ENCODE measurements around the gene EXOG.

The EXOG gene

DNA sequence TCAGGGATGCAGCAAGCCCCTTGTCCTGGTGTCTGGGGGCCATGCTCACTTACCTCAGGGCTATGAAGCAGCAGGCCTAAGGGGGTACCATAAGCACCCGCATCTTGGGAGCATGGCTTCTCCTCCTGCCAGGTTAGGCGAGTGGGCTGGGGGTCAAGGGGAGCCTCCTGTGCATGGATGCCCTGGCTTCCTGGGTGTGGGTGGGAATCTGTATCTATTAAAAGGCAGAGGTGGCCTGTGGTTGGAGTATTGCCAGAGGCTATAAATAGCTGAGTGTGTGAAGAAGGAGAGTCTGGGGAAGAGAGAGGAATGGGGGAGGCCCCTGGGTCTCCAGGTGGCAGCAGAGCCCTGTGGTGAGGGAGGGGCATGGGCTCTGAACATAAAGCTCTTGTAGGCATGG lies 22.9 kb upstream of the EXOG start:
- H3K9me3 ChIP-seq (ENCODE audit: control insufficient read depth in 2 of 2, low read length in 2 of 2) = no peaks in the 10 kb centered on the region
- H3K4me1 ChIP-seq (ENCODE audit: control insufficient read depth in 2 of 2, insufficient read depth in 2 of 2, low read length in 2 of 2) = peaks cover 11 to 33% of the 10 kb centered on the region in 2 donors
- no peaks in the 10 kb centered on the region for H3K36me3 ChIP-seq (ENCODE audit: control insufficient read depth in 2 of 2, insufficient read depth in 2 of 2, low read length in 2 of 2)
- no peak overlapping the region for H3K27ac ChIP-seq (ENCODE audit: low read depth in 2 of 2, low read length in 2 of 2)
- H3K4me3 ChIP-seq (ENCODE audit: low read length in 2 of 2) = no peak overlapping the region
- H3K27me3 ChIP-seq (ENCODE audit: control insufficient read depth in 2 of 2, insufficient read depth in 2 of 2, low read length in 2 of 2) = no peaks in the 10 kb centered on the region
- H3K9ac ChIP-seq (ENCODE audit: low read depth in 1 of 2, low read length in 2 of 2) = no peak overlapping the region

DNA sequence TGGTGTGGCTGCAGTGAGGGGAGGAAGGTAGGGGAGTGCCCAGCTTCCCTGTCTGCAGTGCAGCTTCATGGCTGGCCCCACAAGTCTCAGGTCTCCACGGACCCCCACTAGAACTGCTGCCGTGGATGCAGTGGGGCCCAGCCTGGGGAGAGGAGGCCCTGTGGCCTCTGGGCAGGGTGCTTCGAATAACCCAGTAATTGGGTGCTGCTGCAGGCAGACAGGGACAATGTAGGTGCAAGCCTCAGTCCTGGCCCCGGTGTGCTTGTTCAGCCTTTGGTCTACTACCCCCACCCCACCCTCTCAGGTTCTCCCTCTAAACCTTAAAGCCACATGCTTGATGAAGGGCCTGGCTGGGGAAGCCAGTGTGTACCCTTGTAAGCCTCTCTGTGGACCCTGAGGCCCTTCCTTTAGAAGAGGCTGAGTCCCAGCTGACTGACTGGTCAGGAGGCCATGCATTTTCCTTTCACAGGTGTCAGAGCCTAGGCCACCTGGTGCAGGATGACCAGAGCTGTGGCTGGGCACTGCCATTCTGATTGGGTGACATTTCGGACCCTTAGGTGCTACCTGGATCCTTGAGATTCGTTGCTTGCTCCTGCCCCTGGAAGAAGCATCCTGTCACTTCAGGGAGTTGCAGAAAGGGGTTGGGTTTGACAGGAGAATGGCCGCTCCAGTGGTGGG lies 21.1 kb upstream of the EXOG start:
- peaks cover 3 to 19% of the 10 kb centered on the region in 2 donors for H3K4me1 ChIP-seq (ENCODE audit: control insufficient read depth in 2 of 2, insufficient read depth in 2 of 2, low read length in 2 of 2)
- H3K9ac ChIP-seq (ENCODE audit: low read depth in 1 of 2, low read length in 2 of 2) = no peak overlapping the region
- no peaks in the 10 kb centered on the region for H3K27me3 ChIP-seq (ENCODE audit: control insufficient read depth in 2 of 2, insufficient read depth in 2 of 2, low read length in 2 of 2)
- no peak overlapping the region for H3K27ac ChIP-seq (ENCODE audit: low read depth in 2 of 2, low read length in 2 of 2)
- H3K4me3 ChIP-seq (ENCODE audit: low read length in 2 of 2) = no peak overlapping the region
- no peaks in the 10 kb centered on the region for H3K9me3 ChIP-seq (ENCODE audit: control insufficient read depth in 2 of 2, low read length in 2 of 2)
- peaks cover 4 to 8% of the 10 kb centered on the region in 2 donors for H3K36me3 ChIP-seq (ENCODE audit: control insufficient read depth in 2 of 2, insufficient read depth in 2 of 2, low read length in 2 of 2)

DNA sequence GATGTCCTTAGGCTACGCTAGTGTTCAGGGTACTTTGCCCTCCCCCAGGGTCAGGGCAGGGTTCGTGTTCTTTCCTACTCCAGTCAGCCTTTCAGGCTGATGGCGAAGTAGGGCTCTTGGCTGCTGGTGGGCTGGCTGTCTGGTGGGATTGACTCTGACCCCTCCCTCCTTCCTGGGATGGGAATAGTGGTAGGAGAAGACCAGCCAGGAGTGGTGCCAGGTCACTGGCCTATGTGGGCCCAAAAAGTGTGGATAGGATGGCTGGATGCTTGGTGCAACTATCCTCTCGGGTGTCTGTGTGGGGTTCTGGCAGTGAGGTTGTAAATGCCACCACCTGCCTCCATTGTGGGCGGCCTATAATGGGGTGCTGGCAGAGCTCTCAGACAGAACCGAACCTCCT lies 20.4 kb upstream of the EXOG start:
- Histone ChIP-seq H3K27me3 (ENCODE audit: control insufficient read depth in 2 of 2, insufficient read depth in 2 of 2, low read length in 2 of 2) (no peaks in the 10 kb centered on the region), H3K4me1 (ENCODE audit: control insufficient read depth in 2 of 2, insufficient read depth in 2 of 2, low read length in 2 of 2) (peaks cover 3 to 19% of the 10 kb centered on the region in 2 donors), H3K4me3 (ENCODE audit: low read length in 2 of 2) (no peak overlapping the region), H3K27ac (ENCODE audit: low read depth in 2 of 2, low read length in 2 of 2) (no peak overlapping the region), H3K36me3 (ENCODE audit: control insufficient read depth in 2 of 2, insufficient read depth in 2 of 2, low read length in 2 of 2) (peaks cover 10 to 15% of the 10 kb centered on the region in 2 donors), H3K9me3 (ENCODE audit: control insufficient read depth in 2 of 2, low read length in 2 of 2) (no peaks in the 10 kb centered on the region), H3K9ac (ENCODE audit: low read depth in 1 of 2, low read length in 2 of 2) (no peak overlapping the region)

GRCh38 chr3:38476157-38476756 lies 19.9 kb upstream of the EXOG start:
- Histone ChIP-seq H3K27me3 (ENCODE audit: control insufficient read depth in 2 of 2, insufficient read depth in 2 of 2, low read length in 2 of 2) (no peaks in the 10 kb centered on the region), H3K36me3 (ENCODE audit: control insufficient read depth in 2 of 2, insufficient read depth in 2 of 2, low read length in 2 of 2) (peaks cover 14 to 20% of the 10 kb centered on the region in 2 donors), H3K27ac (ENCODE audit: low read depth in 2 of 2, low read length in 2 of 2) (no peak overlapping the region), H3K9me3 (ENCODE audit: control insufficient read depth in 2 of 2, low read length in 2 of 2) (no peaks in the 10 kb centered on the region), H3K4me1 (ENCODE audit: control insufficient read depth in 2 of 2, insufficient read depth in 2 of 2, low read length in 2 of 2) (peaks cover 3 to 15% of the 10 kb centered on the region in 2 donors), H3K4me3 (ENCODE audit: low read length in 2 of 2) (no peak overlapping the region), H3K9ac (ENCODE audit: low read depth in 1 of 2, low read length in 2 of 2) (no peak overlapping the region)

- H3K4me3 ChIP-seq (ENCODE audit: low read length in 2 of 2) = no peak overlapping the region
- H3K27me3 ChIP-seq (ENCODE audit: control insufficient read depth in 2 of 2, insufficient read depth in 2 of 2, low read length in 2 of 2) = no peaks in the 10 kb centered on the region
- peaks cover 22 to 30% of the 10 kb centered on the region in 2 donors for H3K36me3 ChIP-seq (ENCODE audit: control insufficient read depth in 2 of 2, insufficient read depth in 2 of 2, low read length in 2 of 2)
- peaks cover 0 to 6% of the 10 kb centered on the region in 2 donors for H3K4me1 ChIP-seq (ENCODE audit: control insufficient read depth in 2 of 2, insufficient read depth in 2 of 2, low read length in 2 of 2)
- no peaks in the 10 kb centered on the region for H3K9me3 ChIP-seq (ENCODE audit: control insufficient read depth in 2 of 2, low read length in 2 of 2)
- H3K27ac ChIP-seq (ENCODE audit: low read depth in 2 of 2, low read length in 2 of 2) = no peak overlapping the region
- H3K9ac ChIP-seq (ENCODE audit: low read depth in 1 of 2, low read length in 2 of 2) = no peak overlapping the region
Measured at GRCh38 chr3:38477057-38477820, 18.9 kb upstream of the EXOG start.

DNA sequence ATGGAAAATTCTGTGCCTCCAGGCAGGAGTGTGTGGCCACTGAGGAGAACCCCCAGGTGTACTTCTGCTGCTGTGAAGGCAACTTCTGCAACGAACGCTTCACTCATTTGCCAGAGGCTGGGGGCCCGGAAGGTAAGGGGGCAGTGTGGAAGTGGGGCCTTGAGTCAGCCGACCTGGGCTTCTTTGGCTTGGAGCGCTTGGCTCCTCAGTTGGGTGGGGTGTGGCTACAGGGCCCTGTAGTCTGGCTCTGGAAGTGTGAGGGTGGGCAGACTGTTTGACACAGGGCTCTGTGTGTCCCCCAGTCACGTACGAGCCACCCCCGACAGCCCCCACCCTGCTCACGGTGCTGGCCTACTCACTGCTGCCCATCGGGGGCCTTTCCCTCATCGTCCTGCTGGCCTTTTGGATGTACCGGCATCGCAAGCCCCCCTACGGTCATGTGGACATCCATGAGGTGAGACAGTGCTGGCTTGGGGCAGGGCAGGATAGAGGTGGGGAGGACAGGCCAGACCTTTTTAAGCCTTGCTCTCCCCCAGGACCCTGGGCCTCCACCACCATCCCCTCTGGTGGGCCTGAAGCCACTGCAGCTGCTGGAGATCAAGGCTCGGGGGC lies 18.2 kb upstream of the EXOG start:
- Histone ChIP-seq H3K9me3 (ENCODE audit: control insufficient read depth in 2 of 2, low read length in 2 of 2) (no peaks in the 10 kb centered on the region), H3K9ac (ENCODE audit: low read depth in 1 of 2, low read length in 2 of 2) (no peak overlapping the region), H3K4me1 (ENCODE audit: control insufficient read depth in 2 of 2, insufficient read depth in 2 of 2, low read length in 2 of 2) (no peaks in the 10 kb centered on the region), H3K27ac (ENCODE audit: low read depth in 2 of 2, low read length in 2 of 2) (no peak overlapping the region), H3K27me3 (ENCODE audit: control insufficient read depth in 2 of 2, insufficient read depth in 2 of 2, low read length in 2 of 2) (no peaks in the 10 kb centered on the region), H3K4me3 (ENCODE audit: low read length in 2 of 2) (no peak overlapping the region), H3K36me3 (ENCODE audit: control insufficient read depth in 2 of 2, insufficient read depth in 2 of 2, low read length in 2 of 2) (peaks cover 27 to 37% of the 10 kb centered on the region in 2 donors)

DNA sequence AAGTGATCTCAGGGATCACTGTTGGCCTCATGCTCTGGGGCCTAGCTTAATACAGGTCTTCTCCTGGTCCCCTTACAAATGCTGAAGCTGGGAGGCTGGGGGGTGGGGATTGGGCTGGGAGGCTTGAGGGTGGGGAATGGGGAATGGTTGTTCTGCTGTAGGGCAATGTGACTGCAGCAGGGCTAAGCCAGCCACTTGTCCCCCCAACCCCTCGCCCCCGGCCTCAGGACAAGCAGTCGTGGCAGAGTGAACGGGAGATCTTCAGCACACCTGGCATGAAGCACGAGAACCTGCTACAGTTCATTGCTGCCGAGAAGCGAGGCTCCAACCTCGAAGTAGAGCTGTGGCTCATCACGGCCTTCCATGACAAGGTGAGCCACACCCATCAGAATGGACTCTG lies 17.2 kb upstream of the EXOG start:
- H3K4me1 ChIP-seq (ENCODE audit: control insufficient read depth in 2 of 2, insufficient read depth in 2 of 2, low read length in 2 of 2) = no peaks in the 10 kb centered on the region
- H3K9me3 ChIP-seq (ENCODE audit: control insufficient read depth in 2 of 2, low read length in 2 of 2) = no peaks in the 10 kb centered on the region
- H3K27ac ChIP-seq (ENCODE audit: low read depth in 2 of 2, low read length in 2 of 2) = no peak overlapping the region
- H3K36me3 ChIP-seq (ENCODE audit: control insufficient read depth in 2 of 2, insufficient read depth in 2 of 2, low read length in 2 of 2) = peaks cover 32 to 45% of the 10 kb centered on the region in 2 donors
- no peaks in the 10 kb centered on the region for H3K27me3 ChIP-seq (ENCODE audit: control insufficient read depth in 2 of 2, insufficient read depth in 2 of 2, low read length in 2 of 2)
- no peak overlapping the region for H3K9ac ChIP-seq (ENCODE audit: low read depth in 1 of 2, low read length in 2 of 2)
- no peak overlapping the region for H3K4me3 ChIP-seq (ENCODE audit: low read length in 2 of 2)

DNA sequence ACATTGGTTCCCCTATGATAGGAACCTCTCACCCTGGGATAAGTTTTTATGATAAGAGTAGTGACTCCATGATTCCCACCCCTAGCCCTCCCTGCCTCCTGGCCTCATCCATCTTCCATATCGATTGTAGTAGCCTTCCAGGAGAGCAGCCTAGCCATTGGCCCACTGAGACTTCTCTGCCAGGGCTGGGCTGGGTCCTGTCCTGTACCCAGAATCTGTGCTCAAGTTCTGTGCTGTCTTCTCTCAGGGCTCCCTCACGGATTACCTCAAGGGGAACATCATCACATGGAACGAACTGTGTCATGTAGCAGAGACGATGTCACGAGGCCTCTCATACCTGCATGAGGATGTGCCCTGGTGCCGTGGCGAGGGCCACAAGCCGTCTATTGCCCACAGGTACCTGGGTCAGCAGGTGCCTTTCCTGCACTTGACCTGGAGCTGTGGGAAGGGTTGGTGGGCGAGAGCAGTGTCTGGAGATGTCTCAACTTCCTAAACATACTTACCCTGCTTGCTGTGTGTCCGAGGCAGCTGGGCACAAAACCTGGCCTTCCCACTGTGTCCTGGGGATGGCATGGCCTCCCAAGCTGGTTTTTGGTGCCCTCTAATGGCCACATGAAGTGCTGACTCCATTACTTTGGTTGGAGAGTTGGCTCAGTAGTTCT lies 16.6 kb upstream of the EXOG start:
- H3K27ac ChIP-seq (ENCODE audit: low read depth in 2 of 2, low read length in 2 of 2) = no peak overlapping the region
- no peaks in the 10 kb centered on the region for H3K9me3 ChIP-seq (ENCODE audit: control insufficient read depth in 2 of 2, low read length in 2 of 2)
- H3K9ac ChIP-seq (ENCODE audit: low read depth in 1 of 2, low read length in 2 of 2) = no peak overlapping the region
- H3K36me3 ChIP-seq (ENCODE audit: control insufficient read depth in 2 of 2, insufficient read depth in 2 of 2, low read length in 2 of 2) = peaks cover 32 to 48% of the 10 kb centered on the region in 2 donors
- no peaks in the 10 kb centered on the region for H3K27me3 ChIP-seq (ENCODE audit: control insufficient read depth in 2 of 2, insufficient read depth in 2 of 2, low read length in 2 of 2)
- no peak overlapping the region for H3K4me3 ChIP-seq (ENCODE audit: low read length in 2 of 2)
- H3K4me1 ChIP-seq (ENCODE audit: control insufficient read depth in 2 of 2, insufficient read depth in 2 of 2, low read length in 2 of 2) = no peaks in the 10 kb centered on the region

GRCh38 chr3:38480093-38480445 lies 16.1 kb upstream of the EXOG start:
- Histone ChIP-seq H3K4me1 (ENCODE audit: control insufficient read depth in 2 of 2, insufficient read depth in 2 of 2, low read length in 2 of 2) (no peaks in the 10 kb centered on the region), H3K4me3 (ENCODE audit: low read length in 2 of 2) (no peak overlapping the region), H3K9ac (ENCODE audit: low read depth in 1 of 2, low read length in 2 of 2) (no peak overlapping the region), H3K9me3 (ENCODE audit: control insufficient read depth in 2 of 2, low read length in 2 of 2) (no peaks in the 10 kb centered on the region), H3K27me3 (ENCODE audit: control insufficient read depth in 2 of 2, insufficient read depth in 2 of 2, low read length in 2 of 2) (no peaks in the 10 kb centered on the region), H3K27ac (ENCODE audit: low read depth in 2 of 2, low read length in 2 of 2) (no peak overlapping the region), H3K36me3 (ENCODE audit: control insufficient read depth in 2 of 2, insufficient read depth in 2 of 2, low read length in 2 of 2) (peaks cover 32 to 48% of the 10 kb centered on the region in 2 donors)

Data from mucosa of rectum (tissue), 2 donors.